ENCODE results near the gene PLPP3.

Gene PLPP3

DNA sequence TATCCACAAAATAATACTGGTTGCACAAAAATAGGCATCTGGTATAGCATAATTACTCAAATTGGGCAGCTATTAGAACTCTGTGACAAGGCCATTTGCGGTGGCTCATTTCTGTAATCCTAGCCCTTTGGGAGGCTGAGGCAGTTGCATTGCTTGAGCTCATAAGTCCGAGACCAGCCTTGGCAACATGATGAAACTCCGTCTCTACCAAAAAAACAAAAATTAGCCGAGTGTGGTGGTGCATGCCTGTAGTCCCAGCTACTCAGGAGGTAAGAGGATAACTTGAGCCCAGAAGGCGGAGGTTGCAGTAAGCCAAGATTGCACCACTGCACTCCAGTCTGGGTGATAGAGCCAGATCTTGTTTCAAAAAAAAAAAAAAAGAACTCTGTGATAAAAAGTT is 36.7 kb downstream of the PLPP3 start:
- TF ChIP-seq, protein P1, sequence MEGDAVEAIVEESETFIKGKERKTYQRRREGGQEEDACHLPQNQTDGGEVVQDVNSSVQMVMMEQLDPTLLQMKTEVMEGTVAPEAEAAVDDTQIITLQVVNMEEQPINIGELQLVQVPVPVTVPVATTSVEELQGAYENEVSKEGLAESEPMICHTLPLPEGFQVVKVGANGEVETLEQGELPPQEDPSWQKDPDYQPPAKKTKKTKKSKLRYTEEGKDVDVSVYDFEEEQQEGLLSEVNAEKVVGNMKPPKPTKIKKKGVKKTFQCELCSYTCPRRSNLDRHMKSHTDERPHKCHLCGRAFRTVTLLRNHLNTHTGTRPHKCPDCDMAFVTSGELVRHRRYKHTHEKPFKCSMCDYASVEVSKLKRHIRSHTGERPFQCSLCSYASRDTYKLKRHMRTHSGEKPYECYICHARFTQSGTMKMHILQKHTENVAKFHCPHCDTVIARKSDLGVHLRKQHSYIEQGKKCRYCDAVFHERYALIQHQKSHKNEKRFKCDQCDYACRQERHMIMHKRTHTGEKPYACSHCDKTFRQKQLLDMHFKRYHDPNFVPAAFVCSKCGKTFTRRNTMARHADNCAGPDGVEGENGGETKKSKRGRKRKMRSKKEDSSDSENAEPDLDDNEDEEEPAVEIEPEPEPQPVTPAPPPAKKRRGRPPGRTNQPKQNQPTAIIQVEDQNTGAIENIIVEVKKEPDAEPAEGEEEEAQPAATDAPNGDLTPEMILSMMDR (IDR thresholded peaks at IDR 0.05) = no peak

DNA sequence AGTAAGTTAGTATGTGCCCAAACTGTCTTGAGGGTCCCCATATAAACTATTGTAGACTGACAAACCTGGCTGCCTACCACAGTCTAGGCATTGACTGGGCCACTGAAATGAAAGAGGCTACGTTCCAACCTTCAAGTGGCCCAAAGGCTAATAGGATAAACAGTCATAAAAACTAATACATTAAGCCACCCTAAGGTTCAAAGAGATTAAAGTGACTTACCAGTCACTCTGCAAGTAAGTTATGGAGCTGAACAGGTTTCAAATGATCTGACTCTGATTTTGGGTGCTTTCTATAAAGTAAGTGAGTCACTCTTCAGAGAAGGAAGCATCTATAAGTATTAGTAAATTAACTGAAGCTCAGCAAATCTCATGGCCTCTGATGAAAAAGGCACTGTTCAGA is 38.0 kb downstream of the PLPP3 start:
- TF ChIP-seq, protein P1 (IDR thresholded peaks at IDR 0.05) = no peak

DNA sequence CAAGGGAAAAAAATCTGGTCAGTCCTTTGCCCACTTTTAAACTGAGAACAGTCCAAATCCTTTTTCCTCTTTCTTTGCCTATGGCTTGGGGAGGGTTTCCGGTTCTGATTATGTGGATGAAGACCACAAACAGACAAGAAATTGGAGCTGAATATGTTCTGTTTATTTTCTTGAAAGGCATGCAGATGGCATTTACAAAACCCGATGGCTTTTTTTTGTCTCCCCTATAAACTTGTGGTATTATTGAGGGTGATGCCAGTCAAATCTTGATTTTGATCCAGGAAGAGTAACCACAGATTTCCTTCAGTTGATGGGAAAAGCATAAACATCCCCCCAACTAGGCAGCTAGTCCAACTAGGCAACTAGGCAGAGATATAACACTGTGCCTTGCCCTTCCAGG is 38.9 kb downstream of the PLPP3 start:
- TF ChIP-seq, protein P1 (IDR thresholded peaks at IDR 0.05) = no peak

DNA sequence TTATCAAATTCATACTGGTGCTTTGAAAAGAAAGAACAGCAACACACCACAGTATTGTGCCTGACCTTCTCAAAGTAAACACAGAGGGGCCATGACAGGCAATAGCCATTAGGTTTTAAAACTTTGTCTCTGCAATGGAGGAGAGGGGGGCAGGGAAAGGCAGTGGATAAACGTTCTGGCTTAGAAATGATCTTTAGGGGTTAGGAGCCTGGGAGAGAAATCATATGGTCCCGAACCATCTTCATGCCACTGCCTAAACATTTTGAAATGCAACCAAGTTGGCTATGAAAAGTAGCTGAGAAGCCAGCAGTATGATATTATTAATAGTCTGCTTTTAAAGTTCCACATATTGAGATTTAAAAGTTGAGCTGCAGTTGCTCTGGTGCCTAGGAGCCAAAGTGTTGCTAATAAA is 39.8 kb downstream of the PLPP3 start:
- TF ChIP-seq, protein P1 (IDR thresholded peaks at IDR 0.05) = no peak

DNA sequence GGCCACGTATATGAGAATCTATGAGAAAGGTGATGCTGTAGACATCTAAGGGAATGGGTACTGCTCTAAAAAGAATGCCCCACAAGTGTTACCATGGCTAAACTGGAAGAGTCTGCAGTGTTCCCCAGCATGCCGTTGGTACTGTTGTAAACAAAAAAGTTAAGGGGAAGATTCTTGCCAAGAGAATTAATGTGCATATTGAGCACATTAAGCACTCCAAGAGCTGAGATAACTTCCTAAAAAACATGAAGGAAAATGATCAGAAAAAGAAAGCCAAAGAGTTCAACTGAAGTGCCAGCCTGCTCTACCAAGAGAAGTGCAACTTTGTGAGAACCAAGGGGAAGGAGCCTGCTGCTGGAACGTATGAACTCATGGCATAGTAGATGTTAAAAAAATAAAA is 40.8 kb downstream of the PLPP3 start:
- TF ChIP-seq, protein P1 (IDR thresholded peaks at IDR 0.05) = no peak

DNA sequence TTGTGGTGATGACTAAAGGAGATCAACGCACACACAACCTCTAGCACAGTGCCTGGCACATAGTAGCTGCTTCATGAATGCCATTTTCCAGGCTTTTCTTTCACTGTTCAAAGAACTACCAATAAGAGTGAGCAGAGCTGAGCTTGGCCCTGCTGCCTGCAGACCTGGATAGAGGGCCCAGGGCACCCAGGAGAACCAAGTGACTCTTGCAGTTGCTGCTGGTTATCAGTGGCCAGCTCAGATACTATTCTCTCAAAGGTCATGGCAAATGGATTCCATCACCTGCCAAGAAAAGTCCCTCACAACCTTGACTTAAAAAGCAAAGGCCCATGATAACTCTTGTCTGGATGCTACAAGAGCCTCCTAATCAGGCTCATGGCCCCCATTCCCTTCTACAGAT is 41.7 kb downstream of the PLPP3 start:
- TF ChIP-seq, protein P1 (IDR thresholded peaks at IDR 0.05) = no peak

DNA sequence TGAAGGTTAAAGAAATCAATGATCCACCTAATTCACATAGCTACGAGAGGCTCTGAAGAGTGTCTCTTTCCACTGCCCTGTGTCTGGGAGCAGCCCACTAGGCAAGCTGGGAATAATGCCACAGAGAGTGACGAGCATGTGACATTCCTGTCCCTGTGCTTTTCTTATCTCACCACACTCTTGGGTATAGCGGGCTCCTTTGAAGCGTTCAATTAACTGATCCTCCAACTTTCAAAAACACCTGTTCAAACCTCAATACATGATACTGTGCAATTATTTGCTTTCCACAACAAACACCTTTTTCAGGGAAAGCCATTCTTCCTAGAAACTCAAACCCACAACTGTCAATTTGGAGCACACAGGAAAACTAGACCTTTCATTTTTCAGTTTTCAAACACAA is 43.4 kb downstream of the PLPP3 start:
- TF ChIP-seq, protein P1 (IDR thresholded peaks at IDR 0.05) = no peak

DNA sequence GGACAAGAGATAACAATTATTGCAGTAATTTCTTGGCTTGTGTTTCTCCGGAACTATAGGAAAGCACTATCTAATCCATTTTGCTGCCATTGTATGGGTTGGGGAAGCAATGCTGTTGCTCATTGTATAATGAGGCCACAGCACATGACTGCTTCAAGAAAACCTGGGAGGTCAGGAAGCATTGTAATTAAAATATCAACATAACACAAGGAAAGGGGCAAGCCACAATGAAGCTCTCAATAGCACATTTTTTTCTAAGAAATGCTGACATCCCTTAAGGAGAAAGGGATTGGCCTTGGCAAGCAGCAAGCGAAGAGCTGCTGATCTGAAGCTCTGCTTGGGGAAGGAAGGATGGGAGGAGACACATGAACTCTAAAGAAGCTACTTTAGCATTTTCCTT is 44.0 kb downstream of the PLPP3 start:
- TF ChIP-seq, protein P1 (IDR thresholded peaks at IDR 0.05) = no peak

All from LNCAP (cell line).